Measurements from ENCODE around the gene TMEM237. TPM values are rescaled to one million over a fixed set of nuclear protein-coding genes. Genes with fewer than 3 reads are reported as not detected.

The TMEM237 gene
- total RNA-seq, 1 donor from 2014 or later: 8.4 TPM

GRCh38 chr2:201631041-201631440, 12.3 kb downstream of the TMEM237 start:
- H3K27me3 ChIP-seq: no peaks in the 10 kb centered on the region
- H3K27ac ChIP-seq: no peak overlapping the region
- no peaks in the 10 kb centered on the region for H3K9me3 ChIP-seq
- H3K4me3 ChIP-seq: no peak overlapping the region
- intact Hi-C loops (cut with DNase I): no loop called here
- H3K4me1 ChIP-seq: no peaks in the 10 kb centered on the region
- H3K36me3 ChIP-seq: peaks cover 75 to 92% of the 10 kb centered on the region in 2 donors
- no peak for TF ChIP-seq CTCF (IDR thresholded peaks at IDR 0.05)
- DNase-seq (ENCODE audit: low spot score in 2 of 2): no peak

GRCh38 chr2:201630577-201630976, 12.7 kb downstream of the TMEM237 start:
- H3K4me3 ChIP-seq: no peak overlapping the region
- no peaks in the 10 kb centered on the region for H3K9me3 ChIP-seq
- H3K36me3 ChIP-seq: peaks cover 74 to 93% of the 10 kb centered on the region in 2 donors
- TF ChIP-seq CTCF (IDR thresholded peaks at IDR 0.05): no peak
- no peaks in the 10 kb centered on the region for H3K27me3 ChIP-seq
- intact Hi-C loops (cut with DNase I): no loop called here
- no peaks in the 10 kb centered on the region for H3K4me1 ChIP-seq
- H3K27ac ChIP-seq: no peak overlapping the region
- DNase-seq (ENCODE audit: low spot score in 2 of 2): no peak

- Histone ChIP-seq H3K27ac (no peak overlapping the region), H3K4me3 (no peak overlapping the region), H3K4me1 (no peaks in the 10 kb centered on the region), H3K27me3 (no peaks in the 10 kb centered on the region), H3K9me3 (no peaks in the 10 kb centered on the region), H3K36me3 (peaks cover 68 to 84% of the 10 kb centered on the region in 2 donors)
- no peak for TF ChIP-seq CTCF (IDR thresholded peaks at IDR 0.05)
- intact Hi-C loops (cut with DNase I): no loop called here
- no peak for DNase-seq (ENCODE audit: low spot score in 2 of 2)
Observed at GRCh38 chr2:201628545-201628944, 14.8 kb downstream of the TMEM237 start.

- Histone ChIP-seq H3K27me3 (no peaks in the 10 kb centered on the region), H3K27ac (no peak overlapping the region), H3K4me3 (no peak overlapping the region), H3K4me1 (peaks cover 0 to 3% of the 10 kb centered on the region in 2 donors), H3K9me3 (no peaks in the 10 kb centered on the region), H3K36me3 (peaks cover 26 to 38% of the 10 kb centered on the region in 2 donors)
- no peak for DNase-seq (ENCODE audit: low spot score in 2 of 2)
- intact Hi-C loops (cut with DNase I): no loop called here
- TF ChIP-seq CTCF (IDR thresholded peaks at IDR 0.05): no peak
Observed at GRCh38 chr2:201622306-201622970, 20.9 kb downstream of the TMEM237 start.

GRCh38 chr2:201621293-201621999, 21.9 kb downstream of the TMEM237 start:
- H3K27me3 ChIP-seq: no peaks in the 10 kb centered on the region
- no peak overlapping the region for H3K4me3 ChIP-seq
- intact Hi-C loops (cut with DNase I): no loop called here
- H3K36me3 ChIP-seq: peaks cover 23 to 29% of the 10 kb centered on the region in 2 donors
- TF ChIP-seq CTCF (IDR thresholded peaks at IDR 0.05): no peak
- peaks cover 0 to 3% of the 10 kb centered on the region in 2 donors for H3K4me1 ChIP-seq
- no peaks in the 10 kb centered on the region for H3K9me3 ChIP-seq
- no peak for DNase-seq (ENCODE audit: low spot score in 2 of 2)
- H3K27ac ChIP-seq: no peak overlapping the region
